Esophagus (tissue), 2 donors: ENCODE measurements around the gene GCN1. TPM values are rescaled to one million over a fixed set of nuclear protein-coding genes. Genes with fewer than 3 reads are reported as not detected.

ENCODE experiments used
- H3K27ac ChIP-seq, 2 donors: one replicate each; pipeline ENCODE4 v1.5.1; 2013; ENCODE audit warnings: low read depth in 2 of 2, mild to moderate bottlenecking in 2 of 2, inconsistent platforms in 1 of 2, low read length in 1 of 2, moderate library complexity in 1 of 2
- H3K27me3 ChIP-seq, 2 donors: one replicate each; pipeline ENCODE4 v1.6.1; 2013; ENCODE audit warnings: low read length in 2 of 2, control low read depth in 1 of 2, mild to moderate bottlenecking in 1 of 2; ENCODE audit not compliant: insufficient read depth in 2 of 2, control insufficient read depth in 1 of 2
- H3K36me3 ChIP-seq, 2 donors: one replicate each; pipeline ENCODE4 v1.6.1; 2013; ENCODE audit warnings: low read length in 1 of 2; ENCODE audit not compliant: control insufficient read depth in 2 of 2, insufficient read depth in 2 of 2
- H3K4me1 ChIP-seq, 2 donors: one replicate each; pipeline ENCODE4 v1.6.1; 2013; ENCODE audit warnings: low read length in 1 of 2; ENCODE audit not compliant: control insufficient read depth in 2 of 2, insufficient read depth in 2 of 2
- H3K4me3 ChIP-seq, 2 donors: one replicate each; pipeline ENCODE4 v1.5.1; 2013; ENCODE audit warnings: low read length in 2 of 2, mild to moderate bottlenecking in 2 of 2, low read depth in 1 of 2, moderate library complexity in 1 of 2
- H3K9me3 ChIP-seq, 2 donors: one replicate each; pipeline ENCODE4 v1.6.1; 2013; ENCODE audit warnings: mild to moderate bottlenecking in 2 of 2, low read depth in 1 of 2, low read length in 1 of 2, moderate library complexity in 1 of 2; ENCODE audit not compliant: control insufficient read depth in 2 of 2, insufficient read depth in 1 of 2
- WGBS, 2 donors: extraction: QIAGEN DNeasy Blood & Tissue Kit; methylation state at CpG; one replicate each; pipeline ENCODE4 v1.1.7; 2013; 5-methylcytosine and 5-hydroxymethylcytosine counted together
- polyA plus RNA-seq, 2 donors: library from polyadenylated mRNA; stranded (reverse); fragments of 200-250 nt; gene quantifications; one replicate each; pipeline ENCODE4 v1.2.3, GENCODE V29; 2013
- donor health status: healthy with polysubstance abuse.
- donor health status: Bipolar disorder and iron deficiency.

Gene GCN1
- polyA plus RNA-seq, 2 donors = 22.9 to 28.1 TPM

GRCh38 chr12:120103044-120103338, 91.5 kb downstream of the GCN1 start:
- peaks cover 3 to 54% of the 10 kb centered on the region in 2 donors for H3K36me3 ChIP-seq
- H3K9me3 ChIP-seq = no peaks in the 10 kb centered on the region
- peaks cover 35 to 40% of the 10 kb centered on the region in 2 donors for H3K4me1 ChIP-seq
- 79 to 86% methylated on average over 11 of the region's 11 CpGs for WGBS, 2 donors
- H3K27me3 ChIP-seq = no peaks in the 10 kb centered on the region
- H3K4me3 ChIP-seq = no peak overlapping the region
- peak overlapping the region in 1 of 2 donors; percentile 90 for H3K27ac ChIP-seq

GRCh38 chr12:120102189-120103043, 92.1 kb downstream of the GCN1 start:
- 60 to 69% methylated on average over 30 of the region's 30 CpGs for WGBS, 2 donors
- Histone ChIP-seq H3K36me3 (peaks cover 3 to 53% of the 10 kb centered on the region in 2 donors), H3K27ac (peak overlapping the region; percentile 77 to 90), H3K27me3 (no peaks in the 10 kb centered on the region), H3K4me1 (peaks cover 35 to 40% of the 10 kb centered on the region in 2 donors), H3K4me3 (peak overlapping the region in 1 of 2 donors; percentile 8), H3K9me3 (no peaks in the 10 kb centered on the region)

DNA sequence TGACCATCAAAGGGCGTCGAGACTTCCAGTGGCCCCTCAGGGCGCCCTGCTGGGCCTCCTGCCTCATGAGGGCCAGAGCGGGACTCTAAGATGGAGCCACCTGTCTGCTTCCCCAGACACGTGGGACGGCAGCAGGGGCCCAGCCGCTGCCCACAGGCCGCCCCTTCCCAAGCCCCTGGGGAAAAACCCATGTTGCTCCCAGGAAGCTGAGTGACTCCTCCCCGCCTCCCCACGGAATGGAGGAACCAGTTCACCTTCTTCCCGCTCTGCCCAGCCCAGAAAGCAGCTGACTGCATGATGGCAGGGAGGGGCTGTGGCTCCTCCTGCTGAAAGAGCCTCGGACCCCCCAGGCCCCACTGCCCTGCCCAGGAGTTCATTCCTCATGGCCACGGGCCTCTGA, 92.9 kb downstream of the GCN1 start:
- Histone ChIP-seq H3K27ac (peak overlapping the region; percentile 77 to 90), H3K36me3 (peaks cover 5 to 59% of the 10 kb centered on the region in 2 donors), H3K4me3 (no peak overlapping the region), H3K27me3 (no peaks in the 10 kb centered on the region), H3K9me3 (no peaks in the 10 kb centered on the region), H3K4me1 (peaks cover 35 to 40% of the 10 kb centered on the region in 2 donors)
- 57 to 59% methylated on average over 13 of the region's 13 CpGs for WGBS, 2 donors

DNA sequence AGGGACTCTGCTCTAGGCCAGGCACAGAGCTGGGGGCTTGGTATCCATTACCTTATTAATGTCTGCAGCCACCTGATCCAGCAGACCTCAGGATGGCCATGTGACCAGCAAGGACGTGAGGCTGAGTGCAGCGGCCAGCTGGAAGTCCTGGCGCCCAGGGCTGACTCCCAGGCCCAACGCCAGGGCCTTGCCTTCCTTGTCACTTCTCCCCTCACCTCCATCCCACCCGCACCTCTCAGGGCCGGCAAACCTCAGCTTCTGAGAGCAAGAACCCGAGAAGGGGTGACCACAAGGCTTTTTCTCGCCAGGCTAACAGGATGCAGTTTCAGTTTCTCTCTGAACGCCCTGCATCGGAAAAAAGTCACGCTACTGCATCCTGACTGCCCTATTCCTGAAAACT, 93.3 kb downstream of the GCN1 start:
- peaks cover 9 to 62% of the 10 kb centered on the region in 2 donors for H3K36me3 ChIP-seq
- WGBS, 2 donors = 37 to 49% methylated on average over 11 of the region's 11 CpGs
- peak overlapping the region; percentile 77 to 90 for H3K27ac ChIP-seq
- H3K9me3 ChIP-seq = no peaks in the 10 kb centered on the region
- no peak overlapping the region for H3K4me3 ChIP-seq
- peaks cover 35 to 40% of the 10 kb centered on the region in 2 donors for H3K4me1 ChIP-seq
- H3K27me3 ChIP-seq = no peaks in the 10 kb centered on the region

- 48 to 51% methylated on average over 21 of the region's 21 CpGs for WGBS, 2 donors
- Histone ChIP-seq H3K4me1 (peaks cover 35 to 40% of the 10 kb centered on the region in 2 donors), H3K4me3 (no peak overlapping the region), H3K9me3 (no peaks in the 10 kb centered on the region), H3K27ac (peak overlapping the region; percentile 35 to 90), H3K27me3 (no peaks in the 10 kb centered on the region), H3K36me3 (peaks cover 13 to 67% of the 10 kb centered on the region in 2 donors)
These were observed 93.9 kb downstream of the GCN1 start for GRCh38 chr12:120100630-120101029.

DNA sequence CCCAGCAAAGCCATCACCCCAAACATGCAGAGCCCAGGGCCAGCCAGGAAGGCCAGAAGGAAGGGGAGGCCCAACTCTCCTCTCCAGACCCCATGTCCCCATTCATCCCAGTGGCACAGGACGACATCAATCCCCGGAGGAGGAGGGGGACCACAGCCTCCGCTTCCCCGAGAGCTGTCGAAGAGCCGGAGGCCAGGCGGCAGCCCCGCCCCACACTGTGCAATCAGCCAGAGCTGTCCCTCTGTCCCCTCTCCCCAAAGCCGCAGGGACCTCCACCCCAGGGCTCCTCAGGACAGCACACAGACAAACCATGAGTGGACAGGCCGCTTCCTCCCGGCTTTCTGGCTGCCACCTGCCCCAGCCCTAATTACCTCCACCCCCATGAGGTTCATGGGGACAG, 94.8 kb downstream of the GCN1 start:
- Histone ChIP-seq H3K36me3 (peaks cover 14 to 65% of the 10 kb centered on the region in 2 donors), H3K27ac (peak overlapping the region in 1 of 2 donors; percentile 90), H3K27me3 (no peaks in the 10 kb centered on the region), H3K4me3 (no peak overlapping the region), H3K9me3 (no peaks in the 10 kb centered on the region), H3K4me1 (peaks cover 35 to 40% of the 10 kb centered on the region in 2 donors)
- WGBS, 2 donors = 94 to 96% methylated on average over 8 to 11 of the region's 11 CpGs

GRCh38 chr12:120098756-120099470, 95.6 kb downstream of the GCN1 start:
- 95 to 96% methylated on average over 36 of the region's 36 CpGs for WGBS, 2 donors
- Histone ChIP-seq H3K4me1 (peaks cover 35 to 40% of the 10 kb centered on the region in 2 donors), H3K27me3 (no peaks in the 10 kb centered on the region), H3K36me3 (peaks cover 18 to 68% of the 10 kb centered on the region in 2 donors), H3K9me3 (no peaks in the 10 kb centered on the region), H3K27ac (peak overlapping the region in 1 of 2 donors; percentile 43), H3K4me3 (no peak overlapping the region)

GRCh38 chr12:120096671-120097202, 97.8 kb downstream of the GCN1 start:
- Histone ChIP-seq H3K36me3 (peaks cover 18 to 70% of the 10 kb centered on the region in 2 donors), H3K27ac (no peak overlapping the region), H3K9me3 (no peaks in the 10 kb centered on the region), H3K27me3 (no peaks in the 10 kb centered on the region), H3K4me3 (no peak overlapping the region), H3K4me1 (peaks cover 23 to 25% of the 10 kb centered on the region in 2 donors)
- whole genome bisulfite sequencing, 2 donors = 93 to 95% methylated on average over 34 of the region's 34 CpGs

- H3K27ac ChIP-seq = no peak overlapping the region
- H3K4me1 ChIP-seq = peaks cover 13 to 15% of the 10 kb centered on the region in 2 donors
- 78 to 86% methylated on average over 8 of the region's 8 CpGs for WGBS, 2 donors
- no peaks in the 10 kb centered on the region for H3K27me3 ChIP-seq
- H3K9me3 ChIP-seq = no peaks in the 10 kb centered on the region
- no peak overlapping the region for H3K4me3 ChIP-seq
- peaks cover 18 to 71% of the 10 kb centered on the region in 2 donors for H3K36me3 ChIP-seq
These were observed 98.8 kb downstream of the GCN1 start for GRCh38 chr12:120095736-120096135.
